HepG2 (cell line): ENCODE measurements around the gene NDOR1.

ENCODE experiments used
- ARID2 ChIP-seq: sonication (generic); formaldehyde crosslinking; IDR thresholded peaks from 2 replicates; pipeline ENCODE4 v1.8.1; 2022; ENCODE audit warnings: mild to moderate bottlenecking, missing genetic modification reagents, borderline replicate concordance
- JUND ChIP-seq: sonication (generic); formaldehyde crosslinking; IDR thresholded peaks from 2 replicates; pipeline ENCODE4 v1.8.0; 2022; ENCODE audit warnings: mild to moderate bottlenecking, missing genetic modification reagents
- NR3C1 ChIP-seq: sonication (generic); formaldehyde crosslinking; IDR thresholded peaks from 2 replicates; pipeline ENCODE4 v1.4.0; 2020; ENCODE audit warnings: missing genetic modification reagents
- POLR2AphosphoS2 ChIP-seq: IDR thresholded peaks from 2 replicates; pipeline ENCODE4 v1.6.1; 2011; ENCODE audit warnings: low read depth, low read length, improper control_type of control experiment
- POLR2AphosphoS5 ChIP-seq: IDR thresholded peaks from 2 replicates; pipeline ENCODE4 v1.6.1; 2012; ENCODE audit warnings: low read depth, low read length
- RAD51 ChIP-seq: fragments of 450-650 bp; IDR thresholded peaks from 2 replicates; pipeline ENCODE4 v1.6.1; 2016; ENCODE audit warnings: borderline replicate concordance
- SP1 ChIP-seq, 2 experiments: fragments of 450-650 bp in 1 of 2; sonication (generic) in 1 of 2; formaldehyde crosslinking in 1 of 2; IDR thresholded peaks; 2 replicates each; pipeline versions ENCODE4 v1.4.0 to v1.6.1; 2016 to 2020; ENCODE audit warnings: missing genetic modification reagents in 1 of 2
- SPEN ChIP-seq: sonication (generic); formaldehyde crosslinking; IDR thresholded peaks from 2 replicates; pipeline ENCODE4 v1.5.1; 2020; ENCODE audit warnings: low read depth, mild to moderate bottlenecking, missing genetic modification reagents
- XRCC5 ChIP-seq: fragments of 200-400 bp; formaldehyde crosslinking; optimal IDR thresholded peaks from 2 replicates; pipeline ENCODE3; 2017; ENCODE audit warnings: mild to moderate bottlenecking, low read length
- ZNF101 ChIP-seq: sonication (generic); formaldehyde crosslinking; IDR thresholded peaks from 2 replicates; pipeline ENCODE4 v1.4.0; 2020; ENCODE audit warnings: mild to moderate bottlenecking, low read depth, missing genetic modification reagents, borderline replicate concordance
- ZNF709 ChIP-seq: sonication (generic); formaldehyde crosslinking; IDR thresholded peaks from 2 replicates; pipeline ENCODE4 v1.5.0; 2020; ENCODE audit warnings: mild to moderate bottlenecking, missing genetic modification reagents
- TF ChIP-seq, protein P1 (sequence below): sonication (generic); formaldehyde crosslinking; IDR thresholded peaks from 2 replicates; pipeline ENCODE4 v1.5.0; 2020; ENCODE audit warnings: mild to moderate bottlenecking, missing genetic modification reagents, moderate library complexity
- TF ChIP-seq, protein P2 (sequence below): IDR thresholded peaks from 2 replicates; pipeline ENCODE4 v1.6.1; 2016; ENCODE audit warnings: low read depth, control low read depth

DNA sequence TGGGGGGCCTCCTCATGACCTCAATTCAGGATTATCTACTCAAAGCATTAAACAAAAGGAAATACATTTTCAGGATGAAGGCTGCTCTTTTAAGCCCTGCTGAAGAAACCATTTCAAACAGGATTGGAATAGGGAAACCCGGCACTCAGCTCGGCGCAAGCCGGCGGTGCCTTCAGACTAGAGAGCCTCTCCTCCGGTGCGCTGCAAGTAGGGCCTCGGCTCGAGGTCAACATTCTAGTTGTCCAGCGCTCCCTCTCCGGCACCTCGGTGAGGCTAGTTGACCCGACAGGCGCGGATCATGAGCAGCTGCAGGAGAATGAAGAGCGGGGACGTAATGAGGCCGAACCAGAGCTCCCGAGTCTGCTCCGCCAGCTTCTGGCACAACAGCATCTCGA is 772 bp upstream of the NDOR1 start:
- TF ChIP-seq, protein P1, sequence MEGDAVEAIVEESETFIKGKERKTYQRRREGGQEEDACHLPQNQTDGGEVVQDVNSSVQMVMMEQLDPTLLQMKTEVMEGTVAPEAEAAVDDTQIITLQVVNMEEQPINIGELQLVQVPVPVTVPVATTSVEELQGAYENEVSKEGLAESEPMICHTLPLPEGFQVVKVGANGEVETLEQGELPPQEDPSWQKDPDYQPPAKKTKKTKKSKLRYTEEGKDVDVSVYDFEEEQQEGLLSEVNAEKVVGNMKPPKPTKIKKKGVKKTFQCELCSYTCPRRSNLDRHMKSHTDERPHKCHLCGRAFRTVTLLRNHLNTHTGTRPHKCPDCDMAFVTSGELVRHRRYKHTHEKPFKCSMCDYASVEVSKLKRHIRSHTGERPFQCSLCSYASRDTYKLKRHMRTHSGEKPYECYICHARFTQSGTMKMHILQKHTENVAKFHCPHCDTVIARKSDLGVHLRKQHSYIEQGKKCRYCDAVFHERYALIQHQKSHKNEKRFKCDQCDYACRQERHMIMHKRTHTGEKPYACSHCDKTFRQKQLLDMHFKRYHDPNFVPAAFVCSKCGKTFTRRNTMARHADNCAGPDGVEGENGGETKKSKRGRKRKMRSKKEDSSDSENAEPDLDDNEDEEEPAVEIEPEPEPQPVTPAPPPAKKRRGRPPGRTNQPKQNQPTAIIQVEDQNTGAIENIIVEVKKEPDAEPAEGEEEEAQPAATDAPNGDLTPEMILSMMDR (CRISPR knock-in tag), result no peak
- TF ChIP-seq ARID2 (CRISPR knock-in tag) (no peak), POLR2AphosphoS2 (no peak), JUND (CRISPR knock-in tag) (no peak), NR3C1 (CRISPR knock-in tag) (no peak), ZNF101 (CRISPR knock-in tag) (no peak), SP1 (IDR thresholded peaks at IDR 0.05) (no peak), SP1 (CRISPR knock-in tag; IDR thresholded peaks at IDR 0.05) (no peak), RAD51 (no peak), POLR2AphosphoS5 (no peak), XRCC5 (no peak), ZNF709 (CRISPR knock-in tag) (no peak), SPEN (CRISPR knock-in tag) (no peak)
- TF ChIP-seq, protein P2, sequence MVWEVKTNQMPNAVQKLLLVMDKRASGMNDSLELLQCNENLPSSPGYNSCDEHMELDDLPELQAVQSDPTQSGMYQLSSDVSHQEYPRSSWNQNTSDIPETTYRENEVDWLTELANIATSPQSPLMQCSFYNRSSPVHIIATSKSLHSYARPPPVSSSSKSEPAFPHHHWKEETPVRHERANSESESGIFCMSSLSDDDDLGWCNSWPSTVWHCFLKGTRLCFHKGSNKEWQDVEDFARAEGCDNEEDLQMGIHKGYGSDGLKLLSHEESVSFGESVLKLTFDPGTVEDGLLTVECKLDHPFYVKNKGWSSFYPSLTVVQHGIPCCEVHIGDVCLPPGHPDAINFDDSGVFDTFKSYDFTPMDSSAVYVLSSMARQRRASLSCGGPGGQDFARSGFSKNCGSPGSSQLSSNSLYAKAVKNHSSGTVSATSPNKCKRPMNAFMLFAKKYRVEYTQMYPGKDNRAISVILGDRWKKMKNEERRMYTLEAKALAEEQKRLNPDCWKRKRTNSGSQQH (CRISPR knock-in tag), result no peak
